Measurements from ENCODE around the gene AGXT2.

DNA sequence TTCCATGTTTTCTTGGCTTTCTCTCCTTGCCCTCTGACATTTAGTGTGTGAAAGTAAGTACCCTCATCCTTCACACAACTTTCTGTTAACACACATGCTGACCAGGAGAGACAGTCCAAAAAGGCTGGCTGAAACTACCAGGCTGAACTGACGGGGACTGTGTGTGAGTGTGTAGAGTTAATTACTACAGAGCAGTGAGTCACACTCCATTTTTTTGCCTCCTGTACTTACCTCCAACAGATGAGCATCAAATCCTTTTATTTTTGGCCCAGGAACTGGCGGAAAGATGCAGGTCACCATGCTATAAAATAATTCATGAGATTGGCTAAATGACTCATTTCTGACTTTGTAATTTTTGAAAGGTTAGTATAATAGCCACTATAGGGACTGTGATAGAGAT, 20.2 kb upstream of the AGXT2 start:
- TF ChIP-seq, protein P1, sequence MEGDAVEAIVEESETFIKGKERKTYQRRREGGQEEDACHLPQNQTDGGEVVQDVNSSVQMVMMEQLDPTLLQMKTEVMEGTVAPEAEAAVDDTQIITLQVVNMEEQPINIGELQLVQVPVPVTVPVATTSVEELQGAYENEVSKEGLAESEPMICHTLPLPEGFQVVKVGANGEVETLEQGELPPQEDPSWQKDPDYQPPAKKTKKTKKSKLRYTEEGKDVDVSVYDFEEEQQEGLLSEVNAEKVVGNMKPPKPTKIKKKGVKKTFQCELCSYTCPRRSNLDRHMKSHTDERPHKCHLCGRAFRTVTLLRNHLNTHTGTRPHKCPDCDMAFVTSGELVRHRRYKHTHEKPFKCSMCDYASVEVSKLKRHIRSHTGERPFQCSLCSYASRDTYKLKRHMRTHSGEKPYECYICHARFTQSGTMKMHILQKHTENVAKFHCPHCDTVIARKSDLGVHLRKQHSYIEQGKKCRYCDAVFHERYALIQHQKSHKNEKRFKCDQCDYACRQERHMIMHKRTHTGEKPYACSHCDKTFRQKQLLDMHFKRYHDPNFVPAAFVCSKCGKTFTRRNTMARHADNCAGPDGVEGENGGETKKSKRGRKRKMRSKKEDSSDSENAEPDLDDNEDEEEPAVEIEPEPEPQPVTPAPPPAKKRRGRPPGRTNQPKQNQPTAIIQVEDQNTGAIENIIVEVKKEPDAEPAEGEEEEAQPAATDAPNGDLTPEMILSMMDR (conservative IDR thresholded peaks at IDR 0.05; ENCODE audit: low read depth, low read length): no peak
- TF ChIP-seq EZH2phosphoT487 (IDR thresholded peaks at IDR 0.05; ENCODE audit: borderline replicate concordance, low read length) (no peak), EZH2 (IDR thresholded peaks at IDR 0.05; ENCODE audit: low read length, unreplicated experiment) (no peak)
